IPS-20b (cell line): ENCODE results near the gene COIL.
"Not testable (repeated sequence)": the region's sequence is repeated elsewhere in the genome, so short reads cannot be mapped to it uniquely, and the experiment has no call there.

Experiments
- H3K27ac ChIP-seq: one replicate; pipeline ENCODE4 v1.5.1; 2013; ENCODE audit warnings: low read length
- H3K27me3 ChIP-seq: 2 replicates; pipeline ENCODE4 v1.6.1; 2013; ENCODE audit warnings: mild to moderate bottlenecking, low read length, inconsistent platforms; ENCODE audit not compliant: insufficient read depth
- H3K36me3 ChIP-seq: 2 replicates; pipeline ENCODE4 v1.6.1; 2013; ENCODE audit warnings: low read depth, mild to moderate bottlenecking, inconsistent platforms, low read length, moderate library complexity; ENCODE audit not compliant: insufficient read depth
- H3K4me1 ChIP-seq: 2 replicates; pipeline ENCODE4 v1.6.1; 2013; ENCODE audit warnings: mild to moderate bottlenecking, control low read depth, inconsistent platforms, low read length, moderate library complexity; ENCODE audit not compliant: insufficient read depth
- H3K4me3 ChIP-seq: 2 replicates; pipeline ENCODE4 v1.5.1; 2013; ENCODE audit warnings: mild to moderate bottlenecking, low read length, inconsistent platforms
- H3K9ac ChIP-seq: 2 replicates; pipeline ENCODE4 v1.6.1; 2013; ENCODE audit warnings: low read depth, mild to moderate bottlenecking, inconsistent platforms, low read length, moderate library complexity
- H3K9me3 ChIP-seq: 2 replicates; pipeline ENCODE4 v1.6.1; 2013; ENCODE audit warnings: mild to moderate bottlenecking, low read depth, low read length, inconsistent platforms; ENCODE audit not compliant: insufficient read depth

The COIL gene

DNA sequence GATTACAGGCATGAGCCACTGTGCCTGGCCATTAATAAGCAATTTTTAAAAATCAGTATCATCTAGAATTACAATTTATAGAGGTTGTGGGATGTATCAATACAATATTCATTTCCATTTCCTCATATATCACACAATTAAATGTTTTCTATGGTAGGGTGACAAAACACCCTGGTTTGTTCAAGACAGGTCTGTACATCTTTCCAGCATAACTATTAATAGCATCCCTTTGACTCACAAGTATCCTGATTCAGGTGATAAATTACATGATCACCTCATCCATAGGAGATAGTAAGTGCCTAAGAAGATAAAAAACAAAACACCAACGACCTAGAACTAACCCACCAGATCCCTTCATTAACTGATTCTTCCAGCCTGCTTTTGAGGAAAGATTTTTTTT, 13.1 kb downstream of the COIL start:
- peaks cover 65% of the 10 kb centered on the region for H3K36me3 ChIP-seq
- H3K27ac ChIP-seq, result no peak overlapping the region
- no peak overlapping the region for H3K9ac ChIP-seq
- no peaks in the 10 kb centered on the region for H3K27me3 ChIP-seq
- no peaks in the 10 kb centered on the region for H3K4me1 ChIP-seq
- H3K9me3 ChIP-seq, result no peaks in the 10 kb centered on the region
- no peak overlapping the region for H3K4me3 ChIP-seq

DNA sequence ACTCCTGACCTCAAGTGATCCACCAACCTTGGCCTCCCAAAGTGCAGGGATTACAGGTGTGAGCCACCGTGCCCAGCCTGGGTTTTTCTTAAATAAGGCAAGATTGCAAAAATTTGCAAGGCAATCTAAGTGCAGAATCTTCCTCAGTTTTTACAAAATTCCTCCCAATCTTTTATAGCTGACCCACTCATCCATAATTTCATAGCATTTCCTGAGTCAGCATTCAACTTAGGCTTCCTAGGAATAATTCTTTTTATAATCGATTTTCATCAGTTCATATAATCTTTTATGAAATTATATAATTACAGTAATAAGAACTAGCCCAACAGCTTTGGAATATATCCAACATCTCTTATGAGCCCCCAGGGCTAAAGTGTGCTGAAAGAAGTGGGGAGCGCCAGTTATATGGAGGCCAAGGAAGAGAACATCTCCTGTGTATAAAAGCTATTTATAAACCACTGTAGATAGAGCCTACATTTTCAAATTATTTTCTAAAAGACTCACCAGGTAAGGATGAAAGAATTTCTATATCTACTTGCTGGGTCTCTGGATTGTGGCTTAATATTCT, 14.8 kb downstream of the COIL start:
- H3K27ac ChIP-seq, result no peak overlapping the region
- no peaks in the 10 kb centered on the region for H3K4me1 ChIP-seq
- no peak overlapping the region for H3K9ac ChIP-seq
- no peak overlapping the region for H3K4me3 ChIP-seq
- no peaks in the 10 kb centered on the region for H3K27me3 ChIP-seq
- H3K9me3 ChIP-seq, result no peaks in the 10 kb centered on the region
- H3K36me3 ChIP-seq, result peaks cover 79% of the 10 kb centered on the region

GRCh38 chr17:56943505-56944125, 17.2 kb downstream of the COIL start:
- no peak overlapping the region for H3K4me3 ChIP-seq
- H3K9me3 ChIP-seq, result no peaks in the 10 kb centered on the region
- no peaks in the 10 kb centered on the region for H3K27me3 ChIP-seq
- H3K27ac ChIP-seq, result no peak overlapping the region
- peaks cover 73% of the 10 kb centered on the region for H3K36me3 ChIP-seq
- no peak overlapping the region for H3K9ac ChIP-seq
- H3K4me1 ChIP-seq, result no peaks in the 10 kb centered on the region

GRCh38 chr17:56939869-56940484, 20.9 kb downstream of the COIL start:
- H3K9me3 ChIP-seq, result no peaks in the 10 kb centered on the region

DNA sequence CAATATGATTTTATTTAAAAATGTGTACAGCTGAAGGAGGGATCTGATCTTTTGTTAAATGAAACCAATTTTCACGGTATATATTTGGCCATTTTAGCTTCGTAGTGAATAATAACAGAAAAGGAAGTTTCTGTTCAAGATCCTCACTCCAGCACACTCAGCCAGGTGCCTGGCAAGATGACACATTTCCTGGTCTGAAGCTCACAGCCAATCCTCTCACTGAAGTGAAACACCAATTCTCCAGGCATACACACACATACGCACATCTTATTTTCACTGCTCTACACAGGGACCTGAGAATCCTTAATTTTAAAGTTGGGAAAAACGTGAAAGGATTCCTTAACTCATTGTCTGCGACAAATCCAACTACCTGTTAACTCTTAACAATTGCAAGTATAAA, 22.6 kb downstream of the COIL start:
- peaks cover 72% of the 10 kb centered on the region for H3K36me3 ChIP-seq
- H3K27me3 ChIP-seq, result not testable (repeated sequence)

More at GRCh38 chr17:56939869-56940484, 20.9 kb downstream of the COIL start:
- H3K36me3 ChIP-seq, result peaks cover 77% of the 10 kb centered on the region
- no peaks in the 10 kb centered on the region for H3K27me3 ChIP-seq
- H3K4me3 ChIP-seq, result no peak overlapping the region
- H3K27ac ChIP-seq, result no peak overlapping the region
- H3K4me1 ChIP-seq, result no peaks in the 10 kb centered on the region
- no peak overlapping the region for H3K9ac ChIP-seq

GRCh38 chr17:56937687-56938086, 23.2 kb downstream of the COIL start:
- Histone ChIP-seq H3K4me3 (no peak overlapping the region), H3K4me1 (no peaks in the 10 kb centered on the region), H3K27ac (no peak overlapping the region), H3K36me3 (peaks cover 69% of the 10 kb centered on the region), H3K9me3 (peaks cover under 1% of the 10 kb centered on the region; the same call in 1 of the 2 replicates), H3K27me3 (no peaks in the 10 kb centered on the region), H3K9ac (no peak overlapping the region)

More for the DNA sequence above, 22.6 kb downstream of the COIL start:
- H3K9me3 ChIP-seq, H3K4me1 ChIP-seq, H3K4me3 ChIP-seq, H3K9ac ChIP-seq, H3K27ac ChIP-seq: not testable (repeated sequence)

GRCh38 chr17:56936697-56937322, 24.0 kb downstream of the COIL start:
- Histone ChIP-seq H3K4me1 (no peaks in the 10 kb centered on the region), H3K36me3 (peaks cover 63% of the 10 kb centered on the region), H3K27me3 (no peaks in the 10 kb centered on the region), H3K4me3 (no peak overlapping the region), H3K27ac (no peak overlapping the region), H3K9ac (no peak overlapping the region), H3K9me3 (peaks cover 9% of the 10 kb centered on the region; the same call in 1 of the 2 replicates)

DNA sequence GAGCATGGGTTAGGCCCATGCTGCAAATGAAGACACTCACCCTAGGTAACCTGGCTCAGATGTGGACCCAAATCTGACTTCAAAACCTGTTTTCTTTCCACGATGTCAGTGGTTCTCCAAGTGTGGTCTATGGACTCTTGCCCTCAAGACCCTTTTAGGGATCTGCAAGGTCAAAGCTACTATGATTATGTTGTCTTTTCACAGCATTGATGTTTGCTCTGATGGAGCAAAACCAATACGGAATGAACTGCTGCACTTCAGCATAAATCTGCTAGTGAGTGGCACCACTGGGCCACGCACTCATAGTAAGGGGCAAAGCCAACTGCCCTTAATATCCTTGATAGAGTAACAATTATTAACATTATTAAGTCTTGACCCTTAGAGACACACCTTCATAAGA, 25.4 kb downstream of the COIL start:
- Histone ChIP-seq H3K36me3 (peaks cover 51% of the 10 kb centered on the region), H3K9ac (no peak overlapping the region), H3K27ac (no peak overlapping the region), H3K4me1 (no peaks in the 10 kb centered on the region), H3K4me3 (no peak overlapping the region), H3K27me3 (no peaks in the 10 kb centered on the region), H3K9me3 (peaks cover 23% of the 10 kb centered on the region)

GRCh38 chr17:56934280-56934679, 26.6 kb downstream of the COIL start:
- Histone ChIP-seq H3K4me3 (no peak overlapping the region), H3K9ac (no peak overlapping the region), H3K27ac (no peak overlapping the region), H3K36me3 (peaks cover 44% of the 10 kb centered on the region), H3K9me3 (peaks cover 33% of the 10 kb centered on the region), H3K27me3 (no peaks in the 10 kb centered on the region), H3K4me1 (no peaks in the 10 kb centered on the region)

GRCh38 chr17:56933868-56934267, 27.0 kb downstream of the COIL start:
- no peaks in the 10 kb centered on the region for H3K4me1 ChIP-seq
- no peak overlapping the region for H3K27ac ChIP-seq
- H3K27me3 ChIP-seq, result no peaks in the 10 kb centered on the region
- peaks cover 37% of the 10 kb centered on the region for H3K9me3 ChIP-seq
- H3K9ac ChIP-seq, result no peak overlapping the region
- H3K36me3 ChIP-seq, result peaks cover 41% of the 10 kb centered on the region
- no peak overlapping the region for H3K4me3 ChIP-seq

DNA sequence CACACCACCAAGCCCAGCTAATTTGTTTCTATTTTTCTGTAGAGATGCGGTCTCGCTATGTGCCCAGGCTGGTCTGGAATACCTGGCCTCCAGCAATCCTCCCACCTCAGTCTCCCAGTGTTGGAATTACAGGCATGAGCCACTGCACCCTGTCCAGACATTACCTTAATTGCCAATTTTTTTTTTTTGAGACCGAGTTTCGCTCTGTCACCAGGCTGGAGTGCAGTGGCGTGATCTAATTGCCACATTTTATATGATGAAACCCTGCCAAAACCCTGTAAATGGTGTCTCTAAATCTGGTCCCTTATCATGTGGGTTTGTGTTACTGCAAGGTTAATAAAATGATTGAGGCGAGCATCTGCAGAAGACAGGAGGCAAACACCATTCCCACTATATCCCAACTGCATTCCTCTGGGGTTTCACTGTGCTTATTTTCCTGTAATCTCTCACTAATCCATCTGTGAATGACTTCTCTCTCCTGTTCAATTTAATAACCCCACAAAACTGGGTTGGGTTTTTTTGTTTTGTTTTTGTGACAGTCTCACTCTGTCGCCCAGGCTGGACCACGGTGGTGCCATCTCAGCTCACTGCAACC, 27.6 kb downstream of the COIL start:
- no peak overlapping the region for H3K9ac ChIP-seq
- H3K27ac ChIP-seq, result no peak overlapping the region
- no peaks in the 10 kb centered on the region for H3K27me3 ChIP-seq
- peaks cover 35% of the 10 kb centered on the region for H3K36me3 ChIP-seq
- H3K4me1 ChIP-seq, result no peaks in the 10 kb centered on the region
- H3K9me3 ChIP-seq, result peaks cover 43% of the 10 kb centered on the region
- no peak overlapping the region for H3K4me3 ChIP-seq
